Measurements from ENCODE around the gene ZNF474.
A peak's percentile ranks its signal among the peaks of the same experiment; 100 is the strongest.

Gene ZNF474

GRCh38 chr5:122105909-122106308 is 23.4 kb upstream of the ZNF474 start:
- no peak for DNase-seq (ENCODE audit: low read depth)
- no peak overlapping the region for H3K4me3 ChIP-seq (ENCODE audit: low read depth, low read length)

GRCh38 chr5:122107016-122107415 is 22.3 kb upstream of the ZNF474 start:
- TF ChIP-seq CTCF (IDR thresholded peaks at IDR 0.05; ENCODE audit: control insufficient read depth, extremely low read depth, insufficient read depth): no peak
- H3K4me3 ChIP-seq (ENCODE audit: low read depth, low read length): no peak overlapping the region
- DNase-seq (ENCODE audit: low read depth): no peak

More at GRCh38 chr5:122105909-122106308, 23.4 kb upstream of the ZNF474 start:
- TF ChIP-seq CTCF (IDR thresholded peaks at IDR 0.05; ENCODE audit: control insufficient read depth, extremely low read depth, insufficient read depth): no peak

DNA sequence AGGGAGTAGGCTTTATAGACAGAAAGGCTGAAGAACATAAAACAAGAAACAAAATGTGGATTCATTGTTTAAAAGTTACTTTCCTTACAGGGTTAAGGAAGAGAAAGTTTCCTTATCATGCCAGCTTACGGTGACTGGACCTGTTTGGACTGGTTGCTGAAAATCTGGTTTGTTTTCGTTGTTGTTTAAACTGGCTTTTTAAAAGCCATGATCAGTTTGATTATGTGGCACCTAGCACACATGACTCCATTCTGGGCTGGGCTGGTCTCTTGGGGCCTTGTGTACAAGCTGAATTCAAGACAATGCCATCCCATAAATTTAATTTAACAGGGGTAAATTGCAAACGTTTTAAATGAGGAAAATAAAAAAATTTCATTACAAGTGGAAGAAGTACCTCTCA is 18.4 kb upstream of the ZNF474 start:
- no peak overlapping the region for H3K4me3 ChIP-seq (ENCODE audit: low read depth, low read length)
- DNase-seq (ENCODE audit: low read depth): peak; percentile 51
- no peak for TF ChIP-seq CTCF (IDR thresholded peaks at IDR 0.05; ENCODE audit: control insufficient read depth, extremely low read depth, insufficient read depth)

GRCh38 chr5:122111460-122111859 is 17.9 kb upstream of the ZNF474 start:
- H3K4me3 ChIP-seq (ENCODE audit: low read depth, low read length): no peak overlapping the region
- TF ChIP-seq CTCF (IDR thresholded peaks at IDR 0.05; ENCODE audit: control insufficient read depth, extremely low read depth, insufficient read depth): no peak
- DNase-seq (ENCODE audit: low read depth): no peak

GRCh38 chr5:122112063-122112462 is 17.3 kb upstream of the ZNF474 start:
- no peak for DNase-seq (ENCODE audit: low read depth)
- no peak for TF ChIP-seq CTCF (IDR thresholded peaks at IDR 0.05; ENCODE audit: control insufficient read depth, extremely low read depth, insufficient read depth)
- H3K4me3 ChIP-seq (ENCODE audit: low read depth, low read length): no peak overlapping the region

- TF ChIP-seq CTCF (IDR thresholded peaks at IDR 0.05; ENCODE audit: control insufficient read depth, extremely low read depth, insufficient read depth): no peak
These were observed 16.4 kb upstream of the ZNF474 start for GRCh38 chr5:122112733-122113558.

GRCh38 chr5:122114501-122114900 is 14.8 kb upstream of the ZNF474 start:
- no peak overlapping the region for H3K4me3 ChIP-seq (ENCODE audit: low read depth, low read length)
- no peak for TF ChIP-seq CTCF (IDR thresholded peaks at IDR 0.05; ENCODE audit: control insufficient read depth, extremely low read depth, insufficient read depth)
- no peak for DNase-seq (ENCODE audit: low read depth)

More at GRCh38 chr5:122112733-122113558, 16.4 kb upstream of the ZNF474 start:
- no peak for DNase-seq (ENCODE audit: low read depth)
- H3K4me3 ChIP-seq (ENCODE audit: low read depth, low read length): no peak overlapping the region

Measured in LNCaP clone FGC (cell line).